Progenitor cell of endocrine pancreas (in vitro differentiated cells): ENCODE data around the gene UBLCP1. TPM values are rescaled to one million over a fixed set of nuclear protein-coding genes. Genes with fewer than 3 reads are reported as not detected.
"Not testable (repeated sequence)": the region's sequence is repeated elsewhere in the genome, so short reads cannot be mapped to it uniquely, and the experiment has no call there.

Experiments used
- DNase-seq: peaks from one replicate; pipeline ENCODE4 v3.0.0; 2021; ENCODE audit warnings: low spot score; ENCODE audit not compliant: unreplicated experiment
- H3K27ac Mint-ChIP-seq: 2 replicates; pipeline ENCODE4 v1.8.0; 2021; ENCODE audit warnings: mild to moderate bottlenecking, moderate library complexity, mixed read lengths
- H3K27me3 Mint-ChIP-seq: 2 replicates; pipeline ENCODE4 v1.8.0; 2021; ENCODE audit warnings: mixed read lengths
- H3K36me3 Mint-ChIP-seq: 2 replicates; pipeline ENCODE4 v1.8.0; 2022; ENCODE audit warnings: mixed read lengths; ENCODE audit not compliant: insufficient read depth
- H3K4me1 Mint-ChIP-seq: 2 replicates; pipeline ENCODE4 v1.8.0; 2021; ENCODE audit warnings: low read depth, mixed read lengths
- H3K4me3 Mint-ChIP-seq: 2 replicates; pipeline ENCODE4 v1.8.0; 2021; ENCODE audit warnings: low read depth, mild to moderate bottlenecking, moderate library complexity, mixed read lengths
- H3K9me3 Mint-ChIP-seq: 2 replicates; pipeline ENCODE4 v1.8.0; 2021; ENCODE audit warnings: low read depth, mixed read lengths
- total RNA-seq: library from RNA; stranded (reverse); gene quantifications from 2 replicates; pipeline ENCODE4 v1.2.1, GENCODE V29; 2021
- TF ChIP-seq, protein P1 (sequence below): fragments of 200-600 bp; sonication (generic); IDR thresholded peaks from one replicate; pipeline ENCODE4 v1.5.0; 2021; ENCODE audit warnings: antibody characterized with exemption, mild to moderate bottlenecking; ENCODE audit not compliant: unreplicated experiment

UBLCP1 gene
- total RNA-seq, 1 donor from 2014 or later = 29.7 TPM

DNA sequence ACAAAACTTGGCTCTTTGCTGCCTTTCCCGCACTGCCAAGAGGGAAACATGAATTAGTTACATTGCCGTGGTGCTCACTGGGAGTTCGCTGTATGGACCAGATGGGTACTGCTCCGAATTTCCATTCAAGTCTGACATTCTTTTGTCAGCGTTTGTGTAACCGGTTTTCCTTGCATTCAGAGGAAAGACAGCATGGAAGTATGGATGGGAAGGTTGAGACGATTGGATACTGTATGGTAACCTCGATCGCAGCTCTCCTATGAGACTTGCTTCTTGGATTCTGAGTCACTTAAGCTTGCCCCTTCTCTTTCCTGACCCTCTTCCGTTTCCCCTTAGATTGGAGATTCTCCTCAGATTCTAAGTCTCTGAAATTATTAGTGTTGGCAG lies 625 bp upstream of the UBLCP1 start:
- peaks cover 9% of the 10 kb centered on the region for H3K4me1 Mint-ChIP-seq
- H3K36me3 Mint-ChIP-seq = peaks cover 12% of the 10 kb centered on the region
- H3K9me3 Mint-ChIP-seq = peaks cover 2% of the 10 kb centered on the region
- peaks cover 31% of the 10 kb centered on the region for H3K27me3 Mint-ChIP-seq
- H3K4me3 Mint-ChIP-seq = peak overlapping the region; percentile 85
- peak overlapping the region; percentile 96 for H3K27ac Mint-ChIP-seq
- TF ChIP-seq, protein P1, sequence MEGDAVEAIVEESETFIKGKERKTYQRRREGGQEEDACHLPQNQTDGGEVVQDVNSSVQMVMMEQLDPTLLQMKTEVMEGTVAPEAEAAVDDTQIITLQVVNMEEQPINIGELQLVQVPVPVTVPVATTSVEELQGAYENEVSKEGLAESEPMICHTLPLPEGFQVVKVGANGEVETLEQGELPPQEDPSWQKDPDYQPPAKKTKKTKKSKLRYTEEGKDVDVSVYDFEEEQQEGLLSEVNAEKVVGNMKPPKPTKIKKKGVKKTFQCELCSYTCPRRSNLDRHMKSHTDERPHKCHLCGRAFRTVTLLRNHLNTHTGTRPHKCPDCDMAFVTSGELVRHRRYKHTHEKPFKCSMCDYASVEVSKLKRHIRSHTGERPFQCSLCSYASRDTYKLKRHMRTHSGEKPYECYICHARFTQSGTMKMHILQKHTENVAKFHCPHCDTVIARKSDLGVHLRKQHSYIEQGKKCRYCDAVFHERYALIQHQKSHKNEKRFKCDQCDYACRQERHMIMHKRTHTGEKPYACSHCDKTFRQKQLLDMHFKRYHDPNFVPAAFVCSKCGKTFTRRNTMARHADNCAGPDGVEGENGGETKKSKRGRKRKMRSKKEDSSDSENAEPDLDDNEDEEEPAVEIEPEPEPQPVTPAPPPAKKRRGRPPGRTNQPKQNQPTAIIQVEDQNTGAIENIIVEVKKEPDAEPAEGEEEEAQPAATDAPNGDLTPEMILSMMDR = no peak
- no peak for DNase-seq

DNA sequence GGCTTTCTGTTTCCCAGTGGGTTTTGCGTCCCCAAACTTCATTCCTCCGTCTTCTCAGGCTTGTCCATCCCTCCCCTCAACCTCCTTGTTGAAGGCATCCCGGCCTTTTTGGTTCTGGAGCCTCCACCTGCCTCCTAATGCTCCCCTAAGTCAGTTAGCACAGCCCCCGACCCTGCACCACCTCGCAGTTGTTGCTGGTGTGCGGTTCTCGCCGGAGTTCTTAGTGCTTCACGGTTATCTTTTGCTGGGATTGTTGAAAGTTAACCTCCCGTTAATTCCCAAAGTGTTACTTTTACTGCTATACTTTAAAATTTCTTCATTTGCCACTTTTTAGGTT lies 447 bp downstream of the UBLCP1 start:
- H3K4me1 Mint-ChIP-seq = peaks cover 9% of the 10 kb centered on the region
- no peak for DNase-seq
- H3K27me3 Mint-ChIP-seq = peaks cover 23% of the 10 kb centered on the region
- TF ChIP-seq, protein P1 = no peak
- H3K36me3 Mint-ChIP-seq = peaks cover 16% of the 10 kb centered on the region
- peaks cover 6% of the 10 kb centered on the region for H3K9me3 Mint-ChIP-seq
- H3K27ac Mint-ChIP-seq = peak overlapping the region; percentile 96
- H3K4me3 Mint-ChIP-seq = peak overlapping the region; percentile 85

DNA sequence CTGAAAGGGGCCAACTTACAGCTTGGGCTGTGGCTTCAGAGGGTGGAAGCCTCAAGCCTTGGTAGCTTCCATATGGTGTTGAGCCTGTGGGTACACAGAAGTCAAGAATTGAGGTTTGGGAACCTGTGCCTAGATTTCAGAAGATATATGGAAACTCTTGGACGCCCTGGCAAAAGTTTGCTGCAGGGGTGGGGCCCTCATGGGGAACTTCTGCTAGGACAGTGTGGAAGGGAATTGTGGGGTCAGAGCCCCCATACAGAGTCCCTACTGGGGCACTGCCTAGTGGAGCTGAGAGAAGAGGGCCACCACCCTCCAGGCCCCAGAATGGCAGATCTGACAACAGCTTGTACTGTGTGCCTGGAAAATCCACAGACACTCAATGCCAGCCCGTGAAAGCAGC lies 3.7 kb downstream of the UBLCP1 start:
- H3K27ac Mint-ChIP-seq, H3K9me3 Mint-ChIP-seq, DNase-seq, H3K4me3 Mint-ChIP-seq, H3K4me1 Mint-ChIP-seq, H3K27me3 Mint-ChIP-seq: not testable (repeated sequence)
- H3K36me3 Mint-ChIP-seq = peaks cover 18% of the 10 kb centered on the region

DNA sequence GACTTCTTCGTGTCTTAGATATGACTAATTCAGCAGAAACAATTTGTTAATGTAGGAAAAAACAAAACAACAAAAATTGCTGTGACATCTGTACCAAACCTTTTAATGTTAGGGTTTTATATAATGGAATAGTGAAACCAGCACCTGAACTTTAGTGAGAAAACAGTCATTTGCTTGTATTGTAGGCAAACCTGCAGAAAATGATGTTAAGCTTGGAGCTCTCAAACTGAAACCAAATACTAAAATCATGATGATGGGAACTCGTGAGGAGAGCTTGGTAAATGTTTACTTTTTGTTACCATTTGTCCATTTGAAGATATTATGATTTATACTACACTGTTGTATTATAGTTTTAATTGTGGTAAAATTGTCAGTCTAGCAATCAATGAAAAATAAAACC lies 6.6 kb downstream of the UBLCP1 start:
- no peak for DNase-seq
- TF ChIP-seq, protein P1 = no peak
- Mint-ChIP-seq H3K9me3 (peaks cover 6% of the 10 kb centered on the region), H3K27ac (no peak overlapping the region), H3K27me3 (no peaks in the 10 kb centered on the region), H3K36me3 (peaks cover 20% of the 10 kb centered on the region), H3K4me1 (no peaks in the 10 kb centered on the region), H3K4me3 (no peak overlapping the region)

DNA sequence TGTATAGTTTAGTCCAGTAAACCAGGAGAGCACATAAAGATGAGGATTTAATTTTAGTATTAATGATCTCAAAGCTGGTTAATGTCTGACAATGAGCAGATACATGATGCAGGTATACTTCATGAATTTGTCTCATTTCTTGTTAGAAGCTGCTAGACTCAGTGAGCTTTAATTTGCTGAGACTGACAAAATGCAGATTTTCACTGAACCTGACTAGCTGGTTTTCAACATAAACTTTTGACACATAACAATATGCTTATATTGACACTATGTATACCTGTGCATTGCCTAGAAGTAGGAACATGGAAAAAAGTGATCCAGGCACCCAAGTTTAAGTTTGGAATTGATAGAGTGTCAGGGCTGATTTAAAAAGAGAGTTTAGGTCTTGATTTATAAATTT lies 10.8 kb downstream of the UBLCP1 start:
- Mint-ChIP-seq H3K36me3 (peaks cover 14% of the 10 kb centered on the region), H3K4me1 (no peaks in the 10 kb centered on the region), H3K9me3 (no peaks in the 10 kb centered on the region), H3K27me3 (no peaks in the 10 kb centered on the region), H3K4me3 (no peak overlapping the region), H3K27ac (no peak overlapping the region)
- TF ChIP-seq, protein P1 = no peak
- no peak for DNase-seq

DNA sequence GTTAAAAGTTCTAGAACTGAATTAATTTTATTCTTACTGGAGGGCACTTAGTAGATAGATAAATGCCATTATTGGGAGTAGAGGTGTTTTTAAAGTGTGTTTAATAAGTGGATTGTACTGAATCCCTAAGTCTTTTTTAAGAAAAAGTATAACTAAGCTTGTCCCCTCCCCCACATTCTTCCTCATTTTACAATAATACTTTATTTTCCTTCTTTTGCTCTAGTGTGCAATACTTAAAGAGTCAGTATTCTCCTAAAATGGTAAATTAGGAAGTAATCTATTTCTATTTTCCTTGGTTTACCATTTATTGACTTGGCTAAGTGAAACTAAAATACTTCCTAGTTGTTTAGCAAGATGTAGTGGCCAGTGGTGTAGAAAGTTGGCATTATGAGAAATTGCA lies 11.6 kb downstream of the UBLCP1 start:
- no peak overlapping the region for H3K4me3 Mint-ChIP-seq
- TF ChIP-seq, protein P1 = no peak
- H3K36me3 Mint-ChIP-seq = peaks cover 17% of the 10 kb centered on the region
- no peak overlapping the region for H3K27ac Mint-ChIP-seq
- no peak for DNase-seq
- H3K27me3 Mint-ChIP-seq = no peaks in the 10 kb centered on the region
- no peaks in the 10 kb centered on the region for H3K9me3 Mint-ChIP-seq
- no peaks in the 10 kb centered on the region for H3K4me1 Mint-ChIP-seq
